GM12801 (cell line): ENCODE measurements around the gene HYAL1.

Source experiments
- CTCF ChIP-seq: IDR thresholded peaks from one replicate; pipeline ENCODE4 v1.5.1; 2011; ENCODE audit warnings: control low read depth; ENCODE audit not compliant: insufficient read length; ENCODE audit errors: extremely low read depth

The HYAL1 gene

GRCh38 chr3:50286322-50287227 is 16.8 kb downstream of the HYAL1 start:
- no peak for TF ChIP-seq CTCF

- TF ChIP-seq CTCF: no peak
Observed at GRCh38 chr3:50279255-50280016, 23.9 kb downstream of the HYAL1 start.

GRCh38 chr3:50278880-50279224 is 24.5 kb downstream of the HYAL1 start, which contains the start of gene LSMEM2:
LSMEM2 (plus strand) TSS chr3:50279087; CDS start chr3:50279114, 27 bp downstream.
- TF ChIP-seq CTCF: no peak

GRCh38 chr3:50278123-50278879 is 25.1 kb downstream of the HYAL1 start:
- TF ChIP-seq CTCF: no peak

GRCh38 chr3:50276762-50277101 is 26.6 kb downstream of the HYAL1 start:
- TF ChIP-seq CTCF: no peak

- TF ChIP-seq CTCF: no peak
Observed at GRCh38 chr3:50275996-50276761, 27.2 kb downstream of the HYAL1 start.
